Measurements from ENCODE around the gene FAM76A.

FAM76A gene

GRCh38 chr1:27710574-27710973 is 15.2 kb upstream of the FAM76A start:
- Mint-ChIP-seq H3K27ac (no peak overlapping the region), H3K4me1 (ENCODE audit: low read depth) (peaks cover 3% of the 10 kb centered on the region), H3K36me3 (ENCODE audit: low read depth) (no peaks in the 10 kb centered on the region), H3K4me3 (no peak overlapping the region), H3K27me3 (ENCODE audit: low read depth) (peaks cover 6% of the 10 kb centered on the region), H3K9me3 (peaks cover under 1% of the 10 kb centered on the region)

- H3K4me1 Mint-ChIP-seq (ENCODE audit: low read depth): peaks cover 3% of the 10 kb centered on the region
Measured at GRCh38 chr1:27713139-27713725, 12.5 kb upstream of the FAM76A start.

GRCh38 chr1:27713869-27714513 is 11.8 kb upstream of the FAM76A start:
- Mint-ChIP-seq H3K9me3 (peaks cover 13% of the 10 kb centered on the region), H3K36me3 (ENCODE audit: low read depth) (peaks cover 1% of the 10 kb centered on the region), H3K27ac (no peak overlapping the region), H3K4me1 (ENCODE audit: low read depth) (peaks cover 3% of the 10 kb centered on the region), H3K4me3 (no peak overlapping the region), H3K27me3 (ENCODE audit: low read depth) (peaks cover 23% of the 10 kb centered on the region)

More at GRCh38 chr1:27713139-27713725, 12.5 kb upstream of the FAM76A start:
- Mint-ChIP-seq H3K9me3 (peaks cover 13% of the 10 kb centered on the region), H3K36me3 (ENCODE audit: low read depth) (peaks cover 1% of the 10 kb centered on the region), H3K27me3 (ENCODE audit: low read depth) (peaks cover 23% of the 10 kb centered on the region), H3K27ac (no peak overlapping the region), H3K4me3 (no peak overlapping the region)

- Mint-ChIP-seq H3K27ac (no peak overlapping the region), H3K36me3 (ENCODE audit: low read depth) (peaks cover 1% of the 10 kb centered on the region), H3K9me3 (peaks cover 13% of the 10 kb centered on the region), H3K27me3 (ENCODE audit: low read depth) (peaks cover 36% of the 10 kb centered on the region), H3K4me3 (no peak overlapping the region), H3K4me1 (ENCODE audit: low read depth) (peaks cover 3% of the 10 kb centered on the region)
Measured at GRCh38 chr1:27716262-27716895, 9.4 kb upstream of the FAM76A start.

GRCh38 chr1:27719286-27720251 is 6.2 kb upstream of the FAM76A start:
- no peak overlapping the region for H3K4me3 Mint-ChIP-seq

GRCh38 chr1:27724961-27725373 is 794 bp upstream of the FAM76A start:
- Mint-ChIP-seq H3K27ac (peak overlapping the region; percentile 95), H3K27me3 (ENCODE audit: low read depth) (peaks cover 5% of the 10 kb centered on the region), H3K4me3 (peak overlapping the region; percentile 88), H3K36me3 (ENCODE audit: low read depth) (peaks cover 11% of the 10 kb centered on the region), H3K9me3 (no peaks in the 10 kb centered on the region), H3K4me1 (ENCODE audit: low read depth) (peaks cover 19% of the 10 kb centered on the region)

More at GRCh38 chr1:27719286-27720251, 6.2 kb upstream of the FAM76A start:
- peaks cover 13% of the 10 kb centered on the region for H3K9me3 Mint-ChIP-seq
- peaks cover 1% of the 10 kb centered on the region for H3K36me3 Mint-ChIP-seq (ENCODE audit: low read depth)
- H3K27me3 Mint-ChIP-seq (ENCODE audit: low read depth): peaks cover 31% of the 10 kb centered on the region
- peaks cover under 1% of the 10 kb centered on the region for H3K4me1 Mint-ChIP-seq (ENCODE audit: low read depth)
- no peak overlapping the region for H3K27ac Mint-ChIP-seq

GRCh38 chr1:27726173-27727044 is 648 bp downstream of the FAM76A start:
- Mint-ChIP-seq H3K27ac (peak overlapping the region; percentile 76), H3K27me3 (ENCODE audit: low read depth) (no peaks in the 10 kb centered on the region), H3K4me3 (peak overlapping the region; percentile 82), H3K9me3 (no peaks in the 10 kb centered on the region), H3K36me3 (ENCODE audit: low read depth) (peaks cover 14% of the 10 kb centered on the region), H3K4me1 (ENCODE audit: low read depth) (peaks cover 19% of the 10 kb centered on the region)

- H3K9me3 Mint-ChIP-seq: no peaks in the 10 kb centered on the region
- H3K27me3 Mint-ChIP-seq (ENCODE audit: low read depth): no peaks in the 10 kb centered on the region
- H3K36me3 Mint-ChIP-seq (ENCODE audit: low read depth): peaks cover 14% of the 10 kb centered on the region
- H3K27ac Mint-ChIP-seq: no peak overlapping the region
- H3K4me3 Mint-ChIP-seq: no peak overlapping the region
- peaks cover 19% of the 10 kb centered on the region for H3K4me1 Mint-ChIP-seq (ENCODE audit: low read depth)
Measured at GRCh38 chr1:27727126-27727525, 1.4 kb downstream of the FAM76A start.

- H3K4me1 Mint-ChIP-seq (ENCODE audit: low read depth): no peaks in the 10 kb centered on the region
- H3K27me3 Mint-ChIP-seq (ENCODE audit: low read depth): no peaks in the 10 kb centered on the region
- H3K36me3 Mint-ChIP-seq (ENCODE audit: low read depth): peaks cover 36% of the 10 kb centered on the region
- no peaks in the 10 kb centered on the region for H3K9me3 Mint-ChIP-seq
- no peak overlapping the region for H3K27ac Mint-ChIP-seq
- H3K4me3 Mint-ChIP-seq: no peak overlapping the region
Measured at GRCh38 chr1:27736252-27736651, 10.5 kb downstream of the FAM76A start.

- no peak overlapping the region for H3K27ac Mint-ChIP-seq
- H3K36me3 Mint-ChIP-seq (ENCODE audit: low read depth): peaks cover 23% of the 10 kb centered on the region
- H3K4me1 Mint-ChIP-seq (ENCODE audit: low read depth): no peaks in the 10 kb centered on the region
- no peaks in the 10 kb centered on the region for H3K27me3 Mint-ChIP-seq (ENCODE audit: low read depth)
- no peak overlapping the region for H3K4me3 Mint-ChIP-seq
- no peaks in the 10 kb centered on the region for H3K9me3 Mint-ChIP-seq
Measured at GRCh38 chr1:27741121-27741520, 15.4 kb downstream of the FAM76A start.

- no peak overlapping the region for H3K4me3 Mint-ChIP-seq
- H3K4me1 Mint-ChIP-seq (ENCODE audit: low read depth): peaks cover 2% of the 10 kb centered on the region
- no peak overlapping the region for H3K27ac Mint-ChIP-seq
- no peaks in the 10 kb centered on the region for H3K9me3 Mint-ChIP-seq
- H3K36me3 Mint-ChIP-seq (ENCODE audit: low read depth): peaks cover 20% of the 10 kb centered on the region
- no peaks in the 10 kb centered on the region for H3K27me3 Mint-ChIP-seq (ENCODE audit: low read depth)
Measured at GRCh38 chr1:27744556-27744955, 18.8 kb downstream of the FAM76A start.

- Mint-ChIP-seq H3K27me3 (ENCODE audit: low read depth) (no peaks in the 10 kb centered on the region), H3K9me3 (no peaks in the 10 kb centered on the region), H3K4me3 (no peak overlapping the region), H3K4me1 (ENCODE audit: low read depth) (peaks cover 2% of the 10 kb centered on the region), H3K27ac (no peak overlapping the region), H3K36me3 (ENCODE audit: low read depth) (peaks cover 25% of the 10 kb centered on the region)
Measured at GRCh38 chr1:27745466-27745865, 19.7 kb downstream of the FAM76A start.

GRCh38 chr1:27752360-27752759 is 26.6 kb downstream of the FAM76A start:
- H3K4me3 Mint-ChIP-seq: no peak overlapping the region
- H3K36me3 Mint-ChIP-seq (ENCODE audit: low read depth): peaks cover 20% of the 10 kb centered on the region
- no peaks in the 10 kb centered on the region for H3K27me3 Mint-ChIP-seq (ENCODE audit: low read depth)
- no peaks in the 10 kb centered on the region for H3K9me3 Mint-ChIP-seq
- peaks cover 2% of the 10 kb centered on the region for H3K4me1 Mint-ChIP-seq (ENCODE audit: low read depth)
- H3K27ac Mint-ChIP-seq: no peak overlapping the region

Data from T-helper 1 cell treated with Interleukin-12 subunit alpha and Interleukin-12 subunit beta and Interleukin-4 antibody, amounts not matched to agents 30 μg/mL and 1 μg/mL, for 36 hours (primary cell).